Vagina (tissue), 2 donors: ENCODE measurements around the gene FAM90A26.
"Not testable (repeated sequence)": the region's sequence is repeated elsewhere in the genome, so short reads cannot be mapped to it uniquely, and the experiment has no call there.

Source experiments
- POLR2AphosphoS5 ChIP-seq, 2 donors: sonication (generic); formaldehyde crosslinking; IDR thresholded peaks; one replicate each; pipeline ENCODE4 v1.9.0; 2017; ENCODE audit warnings: antibody characterized with exemption in 2 of 2, mild to moderate bottlenecking in 2 of 2, low read depth in 1 of 2; ENCODE audit not compliant: insufficient read depth in 1 of 2
- TF ChIP-seq, protein P1 (sequence below), 3 experiments: fragments of 450-650 bp in 2 of 3; fragments of 200-600 bp in 1 of 3; sonication (generic) in 1 of 3; IDR thresholded peaks; one replicate each; pipeline ENCODE4 v1.5.1; 2017 to 2019; ENCODE audit warnings: antibody characterized with exemption in 3 of 3, mild to moderate bottlenecking in 2 of 3, moderate library complexity in 2 of 3

DNA sequence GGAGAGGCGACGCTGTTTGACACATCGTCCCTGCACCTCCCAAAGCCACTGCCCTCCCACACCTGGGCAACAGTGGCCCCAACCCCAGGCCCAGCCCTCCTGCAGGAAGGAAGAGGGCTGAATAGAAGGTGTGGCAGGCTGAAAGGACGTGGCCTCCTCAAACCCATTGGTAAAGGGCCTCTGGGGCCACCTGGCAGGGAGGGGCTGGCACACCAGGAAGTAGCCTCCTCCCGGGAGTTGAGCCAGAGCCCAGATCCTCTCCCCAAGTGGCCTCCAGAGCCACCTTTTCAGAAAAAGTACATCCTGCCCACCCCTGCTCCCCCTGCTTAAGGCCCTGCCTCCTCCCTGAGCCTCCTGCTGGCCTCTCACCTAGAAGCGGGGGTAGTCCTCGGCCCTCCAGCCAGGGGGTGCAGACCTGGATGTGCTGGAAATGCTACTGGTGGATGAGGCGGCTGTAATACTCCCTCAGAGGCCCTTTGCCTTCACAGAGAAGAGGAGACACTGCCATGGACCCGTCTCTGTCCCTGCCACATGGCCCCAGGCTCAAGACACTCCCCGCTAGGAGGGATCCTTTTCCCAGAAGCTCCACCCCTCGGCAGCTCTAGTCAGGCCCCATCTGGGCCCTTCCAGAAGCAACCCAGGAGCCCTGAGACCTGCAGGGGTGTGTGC, at the start of gene FAM90A26:
- TF ChIP-seq POLR2AphosphoS5 (IDR thresholded peaks at IDR 0.05; ENCODE audit: insufficient read depth in 1 of 2, low read depth in 1 of 2): not testable (repeated sequence)
- TF ChIP-seq, protein P1, sequence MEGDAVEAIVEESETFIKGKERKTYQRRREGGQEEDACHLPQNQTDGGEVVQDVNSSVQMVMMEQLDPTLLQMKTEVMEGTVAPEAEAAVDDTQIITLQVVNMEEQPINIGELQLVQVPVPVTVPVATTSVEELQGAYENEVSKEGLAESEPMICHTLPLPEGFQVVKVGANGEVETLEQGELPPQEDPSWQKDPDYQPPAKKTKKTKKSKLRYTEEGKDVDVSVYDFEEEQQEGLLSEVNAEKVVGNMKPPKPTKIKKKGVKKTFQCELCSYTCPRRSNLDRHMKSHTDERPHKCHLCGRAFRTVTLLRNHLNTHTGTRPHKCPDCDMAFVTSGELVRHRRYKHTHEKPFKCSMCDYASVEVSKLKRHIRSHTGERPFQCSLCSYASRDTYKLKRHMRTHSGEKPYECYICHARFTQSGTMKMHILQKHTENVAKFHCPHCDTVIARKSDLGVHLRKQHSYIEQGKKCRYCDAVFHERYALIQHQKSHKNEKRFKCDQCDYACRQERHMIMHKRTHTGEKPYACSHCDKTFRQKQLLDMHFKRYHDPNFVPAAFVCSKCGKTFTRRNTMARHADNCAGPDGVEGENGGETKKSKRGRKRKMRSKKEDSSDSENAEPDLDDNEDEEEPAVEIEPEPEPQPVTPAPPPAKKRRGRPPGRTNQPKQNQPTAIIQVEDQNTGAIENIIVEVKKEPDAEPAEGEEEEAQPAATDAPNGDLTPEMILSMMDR (IDR thresholded peaks at IDR 0.05): not testable (repeated sequence)
